ENCODE measurements around the gene NRARP.
"Not testable (repeated sequence)": the region's sequence is repeated elsewhere in the genome, so short reads cannot be mapped to it uniquely, and the experiment has no call there.

The NRARP gene

DNA sequence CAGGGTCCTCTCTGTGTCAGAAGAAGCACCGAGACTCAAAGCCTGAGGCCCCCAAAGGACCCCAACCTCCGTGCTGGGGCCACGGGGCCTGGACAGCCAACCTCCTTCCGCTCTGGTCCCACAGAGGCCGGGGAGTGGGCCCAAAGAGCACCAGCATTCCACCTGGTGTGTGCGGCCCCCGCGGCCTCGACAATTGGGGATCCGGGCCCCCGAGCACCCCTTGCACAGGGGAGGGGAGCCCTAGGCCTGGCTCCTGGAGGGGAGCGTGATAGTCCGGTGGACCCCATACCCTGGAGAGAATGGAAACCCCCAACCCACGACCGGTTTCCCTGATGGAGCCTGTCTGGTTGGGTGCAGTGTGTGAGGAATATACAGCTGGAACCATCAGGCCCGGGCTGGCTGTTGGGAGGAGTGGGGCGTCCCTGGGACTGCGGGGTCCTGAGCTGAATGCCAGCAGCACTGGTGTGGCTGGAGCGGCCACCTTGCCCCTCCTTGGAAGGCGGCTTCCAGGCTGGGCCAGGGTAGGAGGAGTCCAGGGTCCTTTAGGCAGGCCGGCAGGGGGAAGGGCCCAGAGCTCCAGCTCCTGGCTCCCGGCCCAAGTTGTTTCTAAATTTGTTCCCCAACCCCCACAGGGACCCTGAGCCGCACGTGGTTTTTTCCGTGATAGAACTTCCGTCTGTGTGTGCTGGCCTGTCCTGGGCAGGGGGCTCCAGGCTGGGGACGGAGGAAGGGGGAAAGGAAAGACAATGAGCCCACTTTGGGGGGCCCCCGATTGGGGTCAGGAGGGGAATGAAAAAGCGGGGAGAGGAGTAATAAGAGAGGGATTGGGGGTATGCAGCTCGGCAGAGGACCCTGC, 25.4 kb downstream of the NRARP start:
- no peak for DNase-seq (ENCODE audit: low read depth)

DNA sequence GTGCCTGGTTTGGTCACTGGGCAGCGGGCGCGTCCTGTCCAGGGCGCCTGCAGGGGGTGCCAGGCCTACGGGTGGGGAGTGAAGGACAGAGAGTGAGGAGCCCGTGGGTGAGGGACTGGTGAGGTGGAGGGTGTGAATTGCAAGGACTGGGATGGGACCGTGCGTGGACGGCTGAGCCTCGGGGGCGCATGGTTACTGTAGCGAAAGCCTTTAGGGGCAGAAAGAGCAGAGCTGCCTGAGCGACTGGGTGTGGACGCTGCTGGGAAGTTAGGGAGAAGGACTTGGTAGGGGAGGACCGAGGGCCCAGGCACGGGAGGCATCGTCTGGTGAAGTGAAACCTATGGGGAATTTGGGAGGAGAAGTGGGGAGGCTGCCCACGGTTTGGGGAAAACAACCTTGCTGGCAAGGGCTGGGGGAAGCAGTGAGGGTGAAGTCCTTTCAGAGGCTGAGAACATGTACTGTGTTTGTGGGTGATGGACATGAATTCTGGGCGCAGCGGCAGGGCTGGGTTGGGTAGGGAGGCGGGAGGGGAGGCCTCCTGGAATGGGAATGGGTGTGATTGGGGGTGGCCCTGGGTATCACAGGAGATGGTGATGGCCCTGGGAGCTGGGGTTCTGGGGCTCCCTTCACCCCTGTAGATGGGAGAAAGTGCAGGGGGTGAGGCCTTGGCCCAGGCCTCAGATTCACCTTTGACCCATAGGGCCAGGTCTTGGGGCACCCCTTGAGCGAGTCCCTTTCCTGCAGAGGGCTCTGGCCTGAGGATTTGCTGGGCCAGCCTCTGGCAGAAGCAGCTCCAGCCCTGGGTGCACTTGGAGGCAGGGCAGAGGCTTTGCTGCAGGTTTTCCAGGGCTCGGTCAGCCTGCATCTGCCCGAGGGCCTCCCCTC, 26.2 kb downstream of the NRARP start:
- DNase-seq (ENCODE audit: low read depth): no peak

DNA sequence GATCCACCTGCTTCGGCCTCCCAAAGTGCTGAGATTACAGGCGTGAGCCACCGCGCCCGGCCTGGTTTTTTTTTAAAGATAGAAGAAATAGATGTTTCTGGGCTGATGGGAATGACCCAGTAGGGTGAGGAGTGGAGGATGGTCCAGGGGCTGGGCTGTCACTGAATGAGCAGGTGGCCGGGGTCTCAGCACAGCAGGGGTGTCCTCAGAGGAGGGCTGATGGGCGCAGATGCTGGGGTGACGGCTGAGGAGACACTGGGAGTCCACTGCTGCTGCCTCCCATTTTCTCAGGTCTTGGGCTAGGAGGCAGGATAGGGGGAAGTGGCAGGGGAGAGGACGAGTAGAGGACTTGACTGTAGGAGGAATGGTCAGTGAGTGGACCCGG, 26.9 kb downstream of the NRARP start:
- DNase-seq (ENCODE audit: low read depth): no peak

DNA sequence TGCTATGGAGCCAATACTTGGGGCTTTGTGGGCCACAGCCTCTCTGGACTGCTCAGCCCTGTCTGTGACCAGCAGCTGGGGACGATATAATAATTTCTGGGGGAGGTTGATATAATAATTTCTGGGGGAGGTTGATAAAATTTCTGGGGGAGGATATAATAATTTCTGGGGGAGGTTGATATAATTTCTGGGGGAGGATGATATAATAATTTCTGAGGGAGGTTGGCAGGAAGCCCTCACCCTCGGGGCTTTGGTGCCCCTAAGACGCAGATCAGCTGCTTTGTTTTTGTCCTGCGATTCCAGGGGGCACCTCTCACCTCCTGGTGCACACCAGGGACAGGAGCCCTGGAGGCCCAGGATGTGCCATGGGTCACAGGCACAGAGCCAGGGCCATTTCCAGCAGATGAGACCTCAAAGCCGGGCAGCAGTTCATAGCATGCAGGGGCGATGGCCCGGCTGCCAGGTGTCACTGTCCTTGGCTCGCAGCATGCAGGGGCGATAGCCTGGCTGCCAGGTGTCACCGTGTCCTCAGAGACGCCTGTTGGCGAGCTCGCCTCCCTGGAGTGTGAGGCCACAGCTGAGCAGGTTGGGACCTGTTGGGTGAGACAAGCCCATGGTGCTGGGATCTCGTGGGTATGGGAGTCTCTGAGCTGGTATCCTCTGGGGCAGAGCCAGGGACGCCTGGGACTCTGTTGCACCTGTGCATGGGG, 28.3 kb downstream of the NRARP start:
- DNase-seq (ENCODE audit: low read depth): no peak

DNA sequence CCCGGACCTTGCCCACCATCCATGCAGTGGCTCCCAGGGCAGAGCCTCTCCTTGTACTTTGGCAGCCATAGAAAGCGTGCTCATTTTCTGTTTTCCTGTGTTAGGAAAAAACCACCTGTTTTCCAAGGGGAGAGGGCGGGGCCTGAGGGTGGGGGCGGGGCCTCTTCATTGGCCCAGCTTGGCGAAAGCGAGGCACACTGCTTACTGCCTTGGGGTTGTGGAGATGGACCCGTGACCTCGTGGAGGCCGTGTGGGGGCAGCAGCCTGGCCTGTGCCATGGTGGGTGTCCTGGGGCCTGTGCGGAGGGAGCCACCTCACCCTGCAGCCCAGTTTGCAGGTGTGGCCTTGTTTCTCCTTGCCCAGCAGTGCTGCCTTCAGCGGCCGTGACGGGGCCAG, 29.0 kb downstream of the NRARP start:
- DNase-seq (ENCODE audit: low read depth): no peak

DNA sequence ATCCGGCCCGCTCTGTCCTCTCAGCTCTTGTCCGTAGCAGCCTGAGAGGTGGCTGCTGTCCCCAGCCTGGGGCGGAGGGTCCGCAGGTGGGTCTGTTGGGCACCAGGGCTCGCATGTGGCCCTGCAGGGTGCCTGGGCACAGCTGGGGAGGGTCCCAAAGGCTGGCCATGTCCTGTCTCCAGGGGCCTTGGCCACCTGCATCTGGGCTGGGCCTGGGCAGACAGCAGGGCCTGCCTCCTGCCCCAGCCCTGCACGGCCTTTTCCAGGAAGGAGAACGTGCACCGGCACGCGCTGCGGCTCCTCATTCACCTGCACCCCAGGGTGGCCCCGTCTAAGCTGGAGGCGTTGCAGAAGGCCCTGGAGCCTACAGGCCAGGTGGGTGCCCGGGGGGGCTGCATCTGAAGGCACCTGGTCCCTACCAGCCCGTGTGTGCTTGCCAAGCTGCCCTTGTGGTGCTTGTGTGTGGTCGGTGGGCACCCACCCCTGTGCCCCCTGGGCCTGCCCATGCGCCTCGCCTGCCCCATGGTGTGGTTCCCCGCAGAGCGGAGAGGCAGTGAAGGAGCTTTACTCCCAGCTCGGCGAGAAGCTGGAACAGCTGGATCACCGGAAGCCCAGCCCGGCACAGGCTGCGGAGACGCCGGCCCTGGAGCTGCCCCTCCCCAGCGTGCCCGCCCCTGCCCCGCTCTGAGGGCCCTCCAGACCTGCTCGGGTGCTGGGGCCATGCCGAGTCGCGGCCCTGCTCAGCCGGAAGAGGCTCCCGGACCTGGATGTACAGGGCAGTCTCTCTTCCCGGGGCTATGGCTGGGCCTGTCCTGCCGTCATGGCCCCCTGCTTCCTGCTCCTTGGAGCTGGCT, 29.6 kb downstream of the NRARP start:
- DNase-seq (ENCODE audit: low read depth): no peak

DNA sequence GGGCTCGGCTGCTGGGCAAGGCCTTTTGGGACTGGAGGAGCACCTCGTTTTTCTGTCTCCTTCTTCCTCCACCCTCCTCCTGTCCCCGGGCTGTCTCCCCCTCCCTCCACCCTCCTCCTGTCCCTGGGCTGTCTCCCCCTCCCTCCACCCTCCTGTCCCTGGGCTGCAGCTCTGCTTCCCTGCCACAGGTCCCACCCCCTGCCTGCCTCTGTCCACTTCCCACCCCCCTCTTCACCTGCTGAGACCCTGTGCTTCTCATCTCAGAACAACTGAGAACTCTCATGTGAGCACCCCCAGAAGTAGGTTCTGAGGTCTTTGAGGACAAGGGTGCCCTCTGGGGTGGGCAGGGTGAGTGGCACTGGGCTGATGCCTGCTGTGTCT, 30.4 kb downstream of the NRARP start:
- no peak for DNase-seq (ENCODE audit: low read depth)

DNA sequence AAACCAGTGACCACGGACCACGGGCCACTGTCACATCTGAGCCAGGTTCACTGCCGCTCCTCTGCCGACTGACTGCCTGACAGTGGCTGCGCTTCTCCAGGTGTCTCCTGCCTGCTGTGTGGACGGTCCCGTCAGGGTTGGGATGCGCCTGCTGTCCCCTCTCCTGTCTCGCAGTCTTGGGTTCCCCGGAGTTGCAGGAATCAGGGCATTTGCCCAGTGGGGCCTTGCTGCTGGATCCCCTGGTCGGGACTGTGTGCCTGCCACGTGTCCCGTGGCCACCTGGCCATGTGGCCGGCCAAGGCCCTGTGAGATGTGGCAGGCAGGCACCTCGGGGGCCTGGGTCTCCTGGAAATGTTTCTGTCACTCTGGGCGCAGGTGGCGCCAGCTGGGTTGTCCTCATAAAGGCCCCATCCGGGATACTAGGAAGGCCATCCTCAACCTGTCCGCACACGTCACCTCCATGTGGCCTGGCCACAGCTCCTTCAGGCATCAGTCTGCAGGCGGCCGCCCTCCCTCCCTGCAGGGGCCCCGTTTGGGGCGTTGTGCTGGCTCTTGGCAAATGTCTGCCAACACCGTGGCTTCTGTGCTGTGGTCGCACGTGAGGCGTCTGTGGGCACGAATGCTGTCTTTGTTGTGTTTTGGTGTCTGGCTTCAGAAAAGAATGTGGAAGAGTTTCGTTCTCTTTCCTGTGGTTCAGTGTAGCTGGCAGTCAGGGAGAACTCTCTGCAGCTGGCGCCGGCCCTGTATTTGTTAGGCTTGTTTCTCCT, 31.0 kb downstream of the NRARP start:
- no peak for DNase-seq (ENCODE audit: low read depth)

DNA sequence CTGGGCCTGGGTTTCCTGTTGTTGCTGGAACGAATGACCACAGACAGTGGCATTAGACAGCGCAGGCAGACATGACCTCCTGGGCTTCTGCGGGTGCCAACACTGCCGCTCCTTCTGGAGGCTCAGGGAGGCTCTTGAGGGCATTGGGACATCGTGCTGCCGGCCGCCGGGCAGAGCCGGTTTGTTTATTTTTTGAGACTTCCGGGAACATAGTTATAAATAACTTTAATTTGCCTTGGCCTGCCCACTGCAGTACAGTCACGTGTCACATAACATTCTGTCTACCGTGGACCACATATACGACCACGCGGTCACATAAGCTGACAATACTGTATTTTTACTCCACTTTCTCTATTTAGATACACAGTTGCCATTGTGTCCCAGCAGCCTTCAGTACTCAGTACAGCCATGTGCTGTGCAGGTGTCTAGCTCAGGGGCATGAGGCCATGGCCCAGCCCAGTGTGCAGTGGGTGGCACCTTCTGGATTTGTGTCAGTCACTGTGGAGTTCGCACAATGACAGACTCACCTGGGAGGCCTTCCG, 32.8 kb downstream of the NRARP start:
- no peak for DNase-seq (ENCODE audit: low read depth)

DNA sequence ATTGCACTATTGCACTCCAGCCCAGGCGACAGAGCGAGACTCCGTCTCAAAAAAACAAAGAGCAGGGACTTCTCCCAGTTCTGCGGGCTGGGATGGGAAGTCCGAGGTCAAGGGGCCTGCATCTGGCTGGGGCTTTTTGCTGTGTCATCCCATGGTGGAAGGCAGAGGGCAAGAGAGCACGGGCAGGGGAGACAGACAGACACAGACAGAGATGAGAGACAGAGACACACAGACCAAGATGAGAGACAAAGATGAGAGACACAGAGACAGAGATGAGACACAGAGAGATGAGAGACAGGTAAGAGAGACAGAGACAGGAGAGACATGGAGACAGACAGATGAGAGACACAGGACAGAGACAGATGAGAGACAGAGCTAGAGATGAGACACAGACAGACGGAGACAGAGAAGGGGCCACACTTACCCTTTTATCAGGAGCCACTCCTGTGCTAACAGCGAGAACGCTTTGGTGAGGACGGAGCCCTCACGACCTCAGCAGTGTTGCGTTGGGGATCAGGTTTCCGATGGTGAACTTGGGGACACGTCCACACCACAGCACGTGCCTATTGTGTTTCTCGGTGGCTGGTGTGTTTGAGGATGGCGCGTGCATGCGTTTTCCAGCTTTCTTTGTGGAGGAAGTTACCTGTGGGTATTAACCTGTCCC, 33.4 kb downstream of the NRARP start:
- no peak for DNase-seq (ENCODE audit: low read depth)

DNA sequence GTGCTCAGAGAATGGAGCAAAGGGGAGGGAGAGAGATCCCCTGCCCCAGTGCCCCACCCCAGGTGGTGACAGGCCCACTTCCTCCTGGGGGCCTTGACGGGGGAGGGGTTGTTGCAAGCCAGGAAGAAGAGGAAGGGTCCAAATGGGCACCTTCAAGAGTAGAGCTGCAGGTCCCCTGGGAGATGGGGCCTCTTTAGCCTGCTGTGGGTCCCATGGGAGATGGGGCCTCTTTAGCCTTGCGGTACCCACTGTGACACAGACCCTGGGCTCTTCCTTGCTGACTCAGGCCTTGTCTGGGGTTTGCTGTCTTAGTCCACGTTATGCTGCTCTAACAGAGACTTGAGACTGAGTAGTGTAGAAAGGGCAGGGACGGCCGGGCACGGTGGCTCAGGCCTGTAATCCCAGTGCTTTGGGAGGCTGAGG, 34.1 kb downstream of the NRARP start:
- no peak for DNase-seq (ENCODE audit: low read depth)

DNA sequence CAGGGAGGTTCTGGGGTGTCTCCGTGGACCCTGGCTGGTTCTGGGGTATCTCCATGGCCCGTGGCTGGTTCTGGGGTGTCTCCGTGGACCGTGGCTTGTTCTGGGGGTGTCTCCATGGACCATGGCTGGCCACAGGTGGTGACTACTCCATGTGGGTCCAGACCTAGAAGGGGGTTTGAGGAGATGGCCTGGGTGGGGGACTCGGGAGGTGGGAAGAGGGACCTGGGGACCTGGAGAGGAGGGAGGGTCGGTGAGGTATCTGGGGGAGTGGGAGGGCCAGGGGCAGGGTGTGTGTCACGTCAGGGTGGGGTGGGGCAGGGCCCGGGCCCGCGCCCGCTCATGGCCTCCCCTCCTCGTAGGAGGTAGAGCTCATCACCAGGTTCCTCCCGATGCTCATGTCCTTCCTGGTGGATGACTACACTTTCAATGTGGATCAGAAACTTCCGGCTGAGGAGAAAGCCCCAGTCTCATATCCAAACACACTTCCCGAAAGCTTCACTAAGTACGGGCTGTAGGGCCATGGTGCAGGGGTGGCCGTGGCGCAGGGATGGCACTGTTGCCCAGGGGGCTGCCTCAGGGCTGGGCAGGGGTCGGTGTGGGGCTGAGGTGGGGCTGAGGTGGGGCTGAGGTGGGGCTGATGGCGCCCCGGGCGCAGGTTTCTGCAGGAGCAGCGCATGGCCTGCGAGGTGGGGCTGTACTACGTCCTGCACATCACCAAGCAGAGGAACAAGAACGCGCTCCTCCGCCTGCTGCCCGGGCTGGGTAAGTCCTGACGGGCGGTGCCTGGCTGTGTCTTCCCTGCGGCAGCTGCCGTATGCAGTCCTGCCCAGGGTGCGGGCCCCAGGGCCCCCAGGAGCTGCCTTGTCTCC, 35.3 kb downstream of the NRARP start:
- no peak for DNase-seq (ENCODE audit: low read depth)

DNA sequence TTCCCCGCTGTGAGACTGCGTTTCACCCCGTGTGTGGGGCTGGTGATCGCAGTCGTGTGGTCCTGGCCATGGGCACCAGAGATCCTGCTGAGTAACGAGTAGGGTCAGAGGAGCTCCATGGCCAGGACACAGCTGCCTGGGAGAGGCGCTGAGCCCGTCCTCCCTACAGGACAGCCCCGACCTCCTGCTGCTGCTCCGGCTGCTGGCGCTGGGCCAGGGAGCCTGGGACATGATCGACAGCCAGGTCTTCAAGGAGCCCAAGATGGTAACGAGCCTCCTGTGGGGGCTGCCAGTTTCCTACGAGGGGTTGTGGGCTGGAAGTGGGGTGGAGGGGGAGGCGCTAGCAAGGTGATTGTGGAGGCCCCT, 35.9 kb downstream of the NRARP start:
- DNase-seq (ENCODE audit: low read depth): no peak

DNA sequence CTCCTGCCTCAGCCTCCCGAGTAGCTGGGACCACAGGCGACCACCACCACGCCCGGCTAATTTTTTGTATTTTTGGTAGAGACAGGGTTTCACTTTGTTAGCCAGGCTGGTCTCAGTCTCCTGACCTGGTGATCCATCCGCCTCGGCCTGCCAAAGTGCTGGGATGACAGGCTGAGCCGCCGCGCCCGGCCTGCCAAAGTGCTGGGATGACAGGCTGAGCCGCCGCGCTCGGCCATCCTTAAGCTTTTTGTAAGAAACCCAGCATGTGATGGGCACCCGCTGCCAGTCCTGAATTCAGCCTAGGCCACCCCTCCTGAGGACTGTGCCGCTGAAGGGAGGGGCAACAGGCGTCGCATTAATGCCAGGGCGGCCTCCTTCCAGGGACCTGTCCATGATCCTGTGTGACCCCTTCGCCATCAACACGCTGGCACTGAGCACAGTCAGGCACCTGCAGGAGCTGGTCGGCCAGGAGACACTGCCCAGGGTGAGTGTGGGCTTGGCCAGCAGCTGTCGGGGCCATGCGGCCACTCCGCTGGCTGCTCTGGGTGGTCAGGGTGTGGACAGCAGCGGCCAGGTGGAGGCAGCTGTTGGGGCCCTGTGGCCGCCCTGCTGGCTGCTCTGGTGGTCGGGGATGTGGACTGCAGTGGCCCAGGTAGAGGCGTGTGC, 36.4 kb downstream of the NRARP start:
- no peak for DNase-seq (ENCODE audit: low read depth)

DNA sequence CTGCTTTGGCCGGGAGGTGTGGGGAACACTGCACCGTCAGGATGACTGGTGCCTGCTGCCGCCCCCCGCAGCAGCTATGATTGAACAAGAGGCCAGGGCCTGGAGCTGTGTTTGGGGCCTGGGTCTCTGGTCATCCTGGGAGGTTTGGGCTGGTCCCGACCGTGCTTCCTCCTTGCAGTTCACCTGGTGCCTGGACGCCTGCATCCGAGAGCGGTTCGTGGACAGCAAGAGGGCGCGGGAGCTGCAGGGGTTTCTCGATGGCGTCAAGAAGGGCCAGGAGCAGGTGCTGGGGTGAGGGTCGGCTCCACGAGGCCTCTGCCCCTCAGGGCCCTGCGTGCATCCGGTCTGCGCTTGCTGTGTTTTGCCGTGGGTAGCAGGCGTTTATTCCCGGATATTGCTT, 38.0 kb downstream of the NRARP start:
- no peak for DNase-seq (ENCODE audit: low read depth)

DNA sequence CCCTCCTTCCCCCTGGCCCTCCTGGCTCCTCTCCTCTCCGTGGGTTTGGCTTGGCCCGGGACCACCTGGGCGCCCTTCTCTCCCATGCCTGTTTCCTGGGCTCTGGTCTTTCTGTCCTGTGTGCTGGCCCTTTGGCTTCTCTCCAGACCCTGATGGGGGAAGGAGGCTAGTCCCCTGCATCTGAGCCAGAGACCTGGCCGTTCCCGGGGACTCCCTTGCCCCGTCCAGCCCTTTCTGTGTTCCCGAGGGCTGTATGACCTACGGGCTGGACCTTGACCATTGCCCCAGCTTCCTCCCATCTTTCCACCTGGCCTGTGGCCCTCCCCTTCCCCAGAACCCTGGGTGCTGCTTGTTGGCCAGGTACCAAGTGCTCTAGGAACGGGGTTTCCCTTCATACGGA, 38.6 kb downstream of the NRARP start:
- DNase-seq (ENCODE audit: low read depth): no peak

DNA sequence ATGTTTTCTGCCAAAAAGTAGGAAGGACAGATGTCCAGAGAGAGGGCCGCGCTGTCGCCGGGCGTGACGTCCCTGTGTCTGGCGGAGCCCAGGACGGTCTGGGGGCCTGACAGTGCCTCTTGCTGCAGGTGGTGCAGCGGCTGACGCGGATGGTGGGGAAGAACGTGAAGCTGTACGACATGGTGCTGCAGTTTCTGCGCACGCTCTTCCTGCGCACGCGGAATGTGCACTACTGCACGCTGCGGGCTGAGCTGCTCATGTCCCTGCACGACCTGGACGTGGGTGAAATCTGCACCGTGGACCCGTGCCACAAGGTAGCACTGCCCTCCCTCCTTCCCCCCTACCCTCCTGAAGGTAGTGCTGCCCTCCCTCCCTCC, 39.2 kb downstream of the NRARP start:
- no peak for DNase-seq (ENCODE audit: low read depth)

DNA sequence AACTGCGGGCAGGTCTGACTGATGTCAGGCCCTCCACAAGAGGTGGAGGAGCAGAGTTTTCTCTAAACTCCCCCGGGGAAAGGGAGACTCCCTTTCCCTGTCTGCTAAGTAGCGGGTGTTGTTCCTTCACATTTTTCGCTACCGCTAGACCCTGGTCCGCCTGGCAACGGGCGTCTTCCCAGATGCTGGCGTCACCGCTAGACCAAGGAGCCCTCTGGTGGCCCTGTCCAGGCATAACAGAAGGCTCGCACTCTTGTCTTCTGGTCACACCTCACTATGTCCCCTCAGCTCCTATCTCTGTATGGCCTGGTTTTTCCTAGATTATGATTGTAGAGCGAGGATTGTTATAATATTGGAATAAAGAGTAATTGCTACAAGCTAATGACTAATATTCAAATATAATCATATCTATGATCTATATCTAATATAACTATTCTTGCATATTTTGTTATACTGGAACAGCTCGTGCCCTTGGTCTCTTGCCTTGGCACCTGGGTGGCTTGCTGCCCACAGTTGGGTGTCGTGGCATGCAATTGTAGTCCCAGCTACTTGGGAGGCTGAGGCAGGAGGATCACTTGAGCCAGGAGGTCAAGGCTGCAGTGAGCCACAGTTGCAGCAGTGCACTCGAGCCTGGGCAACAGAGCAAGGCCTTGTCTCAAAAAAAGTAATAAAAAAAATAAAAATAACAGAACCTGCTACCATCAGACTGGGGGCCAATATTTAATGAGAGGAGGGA, 39.7 kb downstream of the NRARP start:
- not testable (repeated sequence) for DNase-seq (ENCODE audit: low read depth)

Measured in GM04503 (cell line).